GM21528 (cell line): ENCODE results near the gene GRM2.

Source experiments
- ATAC-seq: cut with Tn5 transposase; IDR thresholded peaks from one replicate; pipeline ENCODE4 v1.9.1; 2021; ENCODE audit warnings: mild to moderate bottlenecking, moderate library complexity; ENCODE audit not compliant: unreplicated experiment, low FRiP score

GRM2 gene

GRCh38 chr3:51706788-51707731, at the start of gene GRM2:
TSS of gene GRM2 (plus strand) at chr3:51707068. CDS start at chr3:51708984, 1,916 bp downstream.
- ATAC-seq: no peak

- no peak for ATAC-seq
Measured at GRCh38 chr3:51657234-51657633, 49.6 kb upstream of the GRM2 start.

- no peak for ATAC-seq
Measured at GRCh38 chr3:51659942-51660341, 46.9 kb upstream of the GRM2 start.

DNA sequence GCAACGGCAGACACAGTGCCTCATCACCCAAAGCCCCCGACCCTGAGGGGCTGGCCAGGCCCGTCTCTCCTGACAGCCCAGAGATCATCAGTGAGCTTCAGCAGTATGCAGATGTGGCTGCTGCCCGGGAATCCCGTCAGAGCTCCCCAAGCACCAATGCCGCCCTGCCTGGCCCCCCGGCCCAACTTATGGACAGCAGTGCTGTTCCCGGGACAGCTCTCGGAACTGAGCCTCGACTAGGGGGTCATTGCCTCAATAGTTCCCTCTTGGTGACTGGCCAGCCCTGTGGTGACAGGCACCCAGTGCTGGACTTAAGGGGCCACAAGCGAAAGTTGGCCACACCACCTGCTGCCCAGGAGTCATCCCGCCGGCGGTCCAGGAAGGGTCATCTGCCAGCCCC, 44.4 kb upstream of the GRM2 start:
- ATAC-seq: no peak

DNA sequence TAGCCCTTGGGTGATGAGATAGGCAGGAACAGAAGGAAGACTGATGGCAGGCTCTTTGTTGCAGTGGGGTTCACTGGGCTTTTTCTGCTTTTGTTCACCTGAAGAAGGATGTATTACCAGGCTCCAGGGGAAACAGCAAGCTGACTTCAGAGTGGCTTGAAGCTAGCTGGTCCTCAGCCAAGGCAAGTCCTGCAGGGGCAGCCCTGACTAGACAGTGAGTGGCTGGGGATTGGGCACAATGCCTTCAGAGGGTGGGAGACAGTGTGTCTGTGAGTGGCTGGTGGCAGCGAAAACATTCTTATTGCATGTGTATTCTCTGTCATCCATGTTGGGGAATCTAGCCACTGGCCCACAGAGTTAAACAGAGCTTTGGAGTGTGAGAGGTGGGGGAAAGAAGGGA, 38.1 kb upstream of the GRM2 start:
- no peak for ATAC-seq

DNA sequence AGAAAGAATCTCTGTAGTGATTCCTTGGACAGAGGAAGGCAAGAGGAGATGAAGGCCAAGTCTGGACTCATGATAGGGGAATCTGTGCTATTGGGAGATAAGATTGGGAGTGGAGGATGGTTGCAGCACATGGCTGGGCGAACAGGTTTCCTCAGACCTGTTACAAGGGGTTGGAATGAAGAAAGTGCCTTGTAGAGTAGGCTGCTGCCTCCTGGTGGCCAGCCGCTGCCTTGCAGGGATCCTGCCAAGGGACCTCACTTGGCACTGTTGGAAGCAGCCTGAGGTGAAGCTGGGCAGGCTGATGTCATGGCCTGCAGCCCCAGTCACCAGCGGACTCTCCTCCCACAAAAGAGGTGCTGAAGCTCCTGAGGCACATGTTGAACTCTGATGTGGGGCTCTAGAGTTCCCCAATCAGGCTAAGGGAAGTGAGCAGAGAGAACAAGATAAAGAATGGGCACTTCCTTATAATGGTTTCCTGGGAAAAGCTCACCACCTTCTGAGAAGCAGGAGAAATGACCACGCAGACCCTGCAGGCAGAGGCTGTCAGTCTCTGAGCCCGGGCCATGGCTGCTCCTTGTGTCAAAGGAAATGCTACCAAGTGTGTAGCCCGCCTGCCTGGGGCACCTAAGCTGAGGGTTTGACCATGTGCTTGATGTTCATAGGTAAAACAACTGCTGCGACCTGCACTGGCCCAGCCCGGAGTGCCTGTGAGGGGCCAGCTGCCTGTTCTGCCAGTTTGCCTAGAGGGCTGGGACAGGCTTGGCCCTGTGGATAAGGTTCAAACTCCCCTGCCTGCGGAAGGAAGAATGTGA, 37.4 kb upstream of the GRM2 start:
- no peak for ATAC-seq

- ATAC-seq: no peak
Measured at GRCh38 chr3:51670053-51670822, 36.6 kb upstream of the GRM2 start.

- ATAC-seq: peak; percentile 76
Measured at GRCh38 chr3:51670823-51671733, 35.8 kb upstream of the GRM2 start, which contains the start of gene TEX264. TSS of gene TEX264 (plus strand) at chr3:51671252. CDS start at chr3:51674305, 3,053 bp downstream.

DNA sequence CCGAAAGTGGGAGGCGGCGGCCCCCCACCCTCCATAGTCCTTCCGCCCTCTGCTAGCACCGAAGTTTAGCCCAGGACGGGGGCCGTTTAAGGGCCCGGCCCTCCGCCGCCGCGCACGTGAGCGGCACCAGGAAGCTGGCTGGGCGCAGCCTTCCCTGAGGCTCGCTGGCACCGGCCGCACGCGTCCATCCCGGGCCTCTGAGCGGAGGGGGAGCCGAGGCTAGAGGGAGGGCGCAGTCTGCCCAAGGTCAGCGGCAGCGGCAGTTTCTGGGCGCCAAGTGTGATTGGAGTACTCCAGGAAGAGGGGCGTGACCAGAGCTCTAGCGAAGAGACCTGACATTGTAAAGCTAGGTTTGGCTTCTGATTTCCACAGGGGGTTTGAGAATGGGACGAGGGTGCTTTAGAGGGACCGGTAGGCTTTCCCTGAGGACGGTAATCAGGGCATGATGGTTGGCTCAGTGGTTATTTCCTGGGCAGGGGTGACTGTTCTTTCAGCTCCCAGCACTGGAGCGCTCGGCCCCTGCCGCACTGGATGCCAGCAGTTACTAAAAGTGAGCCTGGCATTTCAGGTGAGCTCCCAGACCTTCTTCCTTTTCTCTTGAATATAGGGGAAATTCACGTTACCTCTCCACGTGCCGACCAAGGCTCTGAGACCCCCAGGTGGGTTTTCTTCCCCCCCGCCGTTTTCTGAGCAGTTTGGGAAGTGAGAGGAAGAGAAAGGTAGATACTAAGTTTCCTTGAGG, 35.0 kb upstream of the GRM2 start:
- peak; percentile 50 for ATAC-seq

- no peak for ATAC-seq
Measured at GRCh38 chr3:51673181-51673801, 33.6 kb upstream of the GRM2 start.

DNA sequence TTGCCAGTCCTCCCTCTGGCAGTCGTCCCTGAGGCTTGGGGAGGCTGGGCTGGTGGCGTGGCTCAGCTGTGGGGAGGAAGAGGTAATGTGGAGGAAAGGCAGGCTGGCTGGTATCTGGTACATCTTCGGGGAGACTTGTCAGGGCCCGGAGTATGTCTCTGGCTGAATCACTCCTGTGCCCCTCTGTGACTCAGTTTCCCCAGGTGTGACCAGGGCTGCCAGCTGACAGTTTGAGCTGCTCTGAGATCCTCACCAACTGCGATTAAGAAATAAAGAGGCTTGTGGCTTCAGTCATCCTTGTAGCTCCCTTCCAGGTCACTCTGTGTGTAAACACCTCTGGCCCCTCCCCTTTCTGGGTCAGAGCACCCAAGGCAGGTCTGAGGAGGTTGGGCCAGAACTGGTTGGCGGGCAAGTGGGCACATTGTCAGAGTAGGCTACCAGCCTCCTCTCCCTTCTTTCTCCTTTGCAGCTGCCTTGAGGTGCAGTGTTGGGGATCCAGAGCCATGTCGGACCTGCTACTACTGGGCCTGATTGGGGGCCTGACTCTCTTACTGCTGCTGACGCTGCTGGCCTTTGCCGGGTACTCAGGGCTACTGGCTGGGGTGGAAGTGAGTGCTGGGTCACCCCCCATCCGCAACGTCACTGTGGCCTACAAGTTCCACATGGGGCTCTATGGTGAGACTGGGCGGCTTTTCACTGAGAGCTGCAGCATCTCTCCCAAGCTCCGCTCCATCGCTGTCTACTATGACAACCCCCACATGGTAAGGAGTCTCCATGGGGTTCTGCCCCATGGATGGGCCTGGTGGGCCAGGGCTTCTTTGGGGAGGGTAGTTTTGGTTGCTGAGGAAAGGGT, 32.8 kb upstream of the GRM2 start:
- ATAC-seq: no peak

DNA sequence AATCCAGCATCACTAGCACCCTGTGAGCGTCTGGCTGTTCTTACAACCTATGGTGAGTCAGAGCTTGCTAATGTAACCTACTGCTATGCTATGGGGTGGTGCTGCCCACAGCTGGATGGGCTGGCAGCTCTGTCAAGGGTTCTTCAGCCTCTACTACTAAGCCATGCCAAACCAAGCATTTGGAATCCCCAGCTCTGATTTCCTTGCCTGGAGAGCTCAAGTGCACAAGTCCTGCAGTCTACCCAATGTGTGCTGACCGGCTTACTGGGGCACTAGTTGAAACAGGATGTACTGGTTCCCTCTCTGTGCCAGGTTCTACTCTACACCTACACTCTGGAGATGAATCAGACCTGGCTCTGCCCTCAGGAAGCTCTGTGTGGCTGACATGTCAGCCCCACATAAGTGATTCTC, 31.7 kb upstream of the GRM2 start:
- ATAC-seq: no peak

- no peak for ATAC-seq
Measured at GRCh38 chr3:51676102-51676640, 30.7 kb upstream of the GRM2 start.

DNA sequence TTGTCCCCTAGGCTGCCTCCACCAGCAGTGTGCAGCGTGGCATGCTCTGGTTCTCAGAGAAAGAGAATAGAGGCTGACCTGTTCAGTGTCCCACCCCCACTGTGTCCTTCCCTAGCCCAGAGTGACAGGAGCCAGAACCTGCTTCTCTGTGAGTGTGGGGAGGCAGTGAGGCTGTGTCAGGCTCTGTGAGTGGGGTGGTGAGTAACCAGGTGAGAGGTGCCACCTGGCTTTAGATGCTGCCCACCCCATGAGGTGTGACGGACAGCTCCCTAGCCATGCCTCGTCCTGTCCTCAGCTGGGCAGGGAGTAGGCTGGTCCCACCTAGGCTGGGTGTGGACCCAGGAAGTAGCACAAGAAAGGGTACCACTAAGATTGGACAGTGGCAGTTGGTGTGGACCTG, 29.5 kb upstream of the GRM2 start:
- ATAC-seq: no peak

- no peak for ATAC-seq
Measured at GRCh38 chr3:51678186-51678585, 28.7 kb upstream of the GRM2 start.

DNA sequence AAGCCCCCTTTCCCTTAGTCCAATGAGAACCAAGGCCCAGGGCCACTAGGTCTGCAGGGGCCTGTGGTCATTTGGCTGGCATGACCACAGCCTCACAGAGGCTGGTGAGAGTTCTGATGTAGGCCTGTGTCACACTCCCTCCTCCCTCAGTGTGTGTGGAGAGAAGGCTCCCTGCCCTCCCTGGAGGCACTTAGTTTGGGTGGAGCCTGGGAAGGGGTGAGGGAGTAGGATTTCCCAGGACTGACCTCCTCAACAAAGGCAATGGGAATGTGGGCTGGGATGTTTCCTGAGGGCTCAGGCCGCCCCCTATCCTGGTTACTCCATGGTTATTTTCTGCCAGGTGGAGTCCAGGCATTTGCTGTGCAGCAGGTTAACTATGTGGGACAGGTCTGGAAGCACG, 28.2 kb upstream of the GRM2 start:
- ATAC-seq: no peak

DNA sequence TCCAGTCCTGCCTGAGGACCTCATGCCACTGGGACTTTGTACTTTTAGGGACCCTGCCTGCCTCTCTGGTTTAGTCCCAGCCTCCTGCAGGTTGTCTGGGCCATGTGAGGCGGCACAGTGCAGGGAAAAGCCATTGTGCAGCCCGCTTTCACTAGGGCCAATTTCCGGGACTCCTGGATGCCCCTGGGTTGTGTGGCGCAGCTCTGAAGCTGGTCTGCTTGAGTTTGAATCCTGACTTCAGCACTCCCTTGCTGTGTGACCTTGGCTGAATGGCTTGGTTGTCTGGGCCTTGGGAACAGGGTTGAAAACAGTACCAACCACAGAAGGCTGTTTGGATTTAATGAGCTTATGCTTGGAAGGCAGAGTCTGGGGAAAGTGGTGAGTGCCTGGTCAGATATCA, 27.6 kb upstream of the GRM2 start:
- ATAC-seq: no peak
